HG02870 (cell line): Measurements from ENCODE around the gene OR13C9.
"Not testable (repeated sequence)": the region's sequence is repeated elsewhere in the genome, so short reads cannot be mapped to it uniquely, and the experiment has no call there.

ENCODE experiments used
- ATAC-seq: cut with Tn5 transposase; IDR thresholded peaks from one replicate; pipeline ENCODE4 v1.9.1; 2021; ENCODE audit warnings: mild to moderate bottlenecking, moderate library complexity; ENCODE audit not compliant: unreplicated experiment

OR13C9 gene, protein sequence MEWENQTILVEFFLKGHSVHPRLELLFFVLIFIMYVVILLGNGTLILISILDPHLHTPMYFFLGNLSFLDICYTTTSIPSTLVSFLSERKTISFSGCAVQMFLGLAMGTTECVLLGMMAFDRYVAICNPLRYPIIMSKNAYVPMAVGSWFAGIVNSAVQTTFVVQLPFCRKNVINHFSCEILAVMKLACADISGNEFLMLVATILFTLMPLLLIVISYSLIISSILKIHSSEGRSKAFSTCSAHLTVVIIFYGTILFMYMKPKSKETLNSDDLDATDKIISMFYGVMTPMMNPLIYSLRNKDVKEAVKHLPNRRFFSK

DNA sequence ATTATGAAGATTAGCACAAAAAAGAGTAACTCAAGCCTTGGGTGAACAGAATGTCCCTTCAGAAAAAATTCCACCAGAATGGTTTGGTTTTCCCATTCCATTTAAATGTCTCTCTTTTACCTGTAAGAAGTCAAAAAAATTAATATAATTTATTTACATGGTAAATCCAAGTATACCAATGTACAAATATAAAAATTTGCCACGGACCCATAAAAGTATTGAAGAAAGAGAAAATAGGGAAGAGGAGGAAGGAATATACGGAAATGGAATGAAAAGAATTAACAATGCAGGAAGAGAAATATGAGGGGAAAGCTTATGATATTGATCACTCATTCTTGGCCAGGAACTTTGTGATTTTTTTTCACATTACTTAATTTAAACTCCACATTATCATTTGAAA, at the start of gene OR13C9:
Gene OR13C9, minus strand, starts transcription at position 101 of the 400 bp plus-strand sequence. Its CDS starts 0 bp downstream, at position 101.
- no peak for ATAC-seq

DNA sequence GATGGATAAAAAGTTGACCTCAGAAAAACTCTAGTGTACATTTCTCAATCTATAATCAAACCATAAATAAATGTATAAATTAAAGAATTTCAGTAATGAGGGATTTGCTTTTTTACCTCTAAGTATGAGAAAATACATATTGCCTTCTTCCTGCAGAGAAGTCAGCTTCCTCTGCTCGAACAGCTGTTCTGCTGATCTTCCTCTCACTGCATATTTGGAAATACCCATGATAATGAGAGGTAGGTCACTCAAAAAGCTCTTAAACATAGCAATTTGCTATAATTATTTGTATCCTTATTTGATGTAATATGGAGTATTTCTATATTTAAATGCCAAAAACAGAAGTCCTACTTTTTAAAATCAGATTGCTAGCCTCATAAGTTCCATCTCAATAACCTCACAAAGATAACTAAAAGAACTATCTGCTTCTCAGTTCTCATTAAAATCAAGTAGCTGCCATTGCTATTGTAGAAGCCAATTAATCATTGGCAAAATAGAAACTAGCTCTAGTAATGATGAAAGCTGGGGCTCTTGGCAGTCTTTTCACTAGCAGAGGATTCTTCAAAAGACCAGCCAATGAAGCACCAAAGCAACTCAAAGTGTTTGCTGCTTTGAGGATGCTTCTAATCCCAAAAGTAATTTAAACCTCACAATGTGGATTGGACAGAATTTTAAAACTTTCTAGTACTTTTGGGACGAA, 40.6 kb upstream of the OR13C9 start:
- no peak for ATAC-seq

DNA sequence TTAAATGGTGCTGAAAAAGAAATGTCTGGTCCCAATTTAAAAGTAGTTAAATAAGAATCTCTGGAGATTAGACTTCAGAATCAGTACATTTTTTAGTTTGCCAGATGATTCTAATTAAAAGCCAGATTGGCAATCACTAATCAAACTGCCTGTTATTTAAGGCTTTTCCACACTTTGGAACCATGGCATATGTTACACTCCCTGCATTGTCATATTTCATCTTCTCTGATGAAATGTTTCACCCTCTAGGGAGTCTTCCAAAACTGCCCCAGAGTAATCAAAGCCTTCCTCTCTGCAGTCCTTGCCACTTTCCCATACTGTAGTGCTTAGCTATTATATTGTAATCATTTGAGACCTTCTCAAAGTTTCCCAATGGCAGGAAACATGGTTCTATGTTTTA, 17.5 kb upstream of the OR13C9 start:
- ATAC-seq = no peak

DNA sequence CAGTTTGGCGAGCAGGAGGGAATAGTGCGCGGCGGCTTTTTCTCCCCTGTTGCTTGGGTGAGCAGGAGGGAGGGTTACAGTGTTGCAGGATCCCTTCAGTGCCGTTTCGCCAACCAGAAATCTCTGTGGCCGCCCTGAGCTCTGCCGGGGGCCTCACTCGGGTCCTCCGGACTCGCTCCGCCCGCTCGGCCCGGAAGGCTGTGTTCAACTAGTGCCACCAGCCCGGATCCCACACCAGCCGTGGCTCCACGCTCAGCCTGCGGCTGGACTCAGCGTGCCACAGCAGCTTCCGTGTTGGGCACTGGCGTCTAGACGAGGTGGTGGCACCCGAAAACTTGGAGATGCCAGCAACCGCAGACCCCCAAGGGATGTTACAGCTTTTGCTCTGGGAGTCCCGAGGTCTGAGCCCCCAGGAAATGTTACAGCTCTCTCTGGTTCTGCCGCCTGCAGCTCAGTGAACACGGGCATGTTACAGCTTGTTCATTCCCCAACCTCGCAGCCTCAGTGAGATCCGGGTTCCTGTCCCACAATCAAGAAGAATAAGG, 16.0 kb upstream of the OR13C9 start:
- ATAC-seq = no peak

DNA sequence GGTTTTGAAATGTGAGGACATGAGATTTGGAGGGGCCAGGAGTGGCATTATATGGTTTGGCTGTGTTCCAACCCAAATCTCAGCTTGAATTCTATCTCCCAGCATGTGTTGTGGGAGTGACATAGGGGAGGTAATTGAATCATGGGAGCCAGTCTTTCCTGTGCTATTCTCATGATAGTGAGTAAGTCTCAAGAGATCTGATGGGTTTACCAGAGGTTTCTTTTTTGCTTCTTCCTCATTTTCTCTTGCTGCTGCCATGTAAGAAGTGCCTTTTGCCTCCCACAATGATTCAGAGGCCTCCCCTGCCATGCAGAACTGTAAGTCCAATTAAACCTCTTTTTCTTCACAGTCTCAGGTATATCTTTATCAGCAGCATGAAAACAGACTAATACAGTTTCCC, 8.0 kb upstream of the OR13C9 start:
- not testable (repeated sequence) for ATAC-seq

DNA sequence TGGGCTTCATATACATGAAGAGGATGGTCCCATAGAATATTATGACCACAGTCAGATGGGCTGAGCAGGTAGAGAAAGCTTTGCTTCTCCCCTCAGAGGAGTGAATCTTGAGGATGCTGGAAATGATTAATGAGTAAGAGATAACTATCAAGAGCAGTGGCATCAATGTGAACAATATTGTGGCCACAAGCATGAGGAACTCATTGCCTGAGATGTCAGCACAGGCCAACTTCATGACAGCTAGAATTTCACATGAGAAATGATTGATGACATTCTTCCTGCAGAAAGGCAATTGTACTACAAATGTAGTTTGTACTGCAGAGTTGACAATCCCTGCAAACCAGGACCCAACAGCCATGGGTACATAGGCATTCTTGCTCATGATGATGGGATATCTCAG, 586 bp downstream of the OR13C9 start:
- no peak for ATAC-seq

DNA sequence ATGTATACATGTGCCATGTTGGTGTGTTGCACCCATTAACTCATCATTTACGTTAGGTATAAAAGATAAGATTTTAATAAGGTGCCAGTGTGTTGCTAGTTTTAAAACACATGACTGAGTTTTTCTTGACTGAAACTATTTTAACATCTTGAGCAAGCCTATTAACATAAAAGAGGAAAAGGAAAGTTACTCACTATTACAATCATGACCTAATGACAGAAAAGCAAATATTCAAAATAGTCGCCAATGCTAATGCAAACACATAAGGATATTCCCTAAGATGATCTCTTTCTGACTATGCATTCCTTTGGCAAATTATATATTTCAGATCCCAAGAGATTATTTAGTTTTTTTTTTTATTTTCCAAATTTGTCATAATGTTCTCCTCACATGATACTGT, 6.8 kb downstream of the OR13C9 start:
- no peak for ATAC-seq

DNA sequence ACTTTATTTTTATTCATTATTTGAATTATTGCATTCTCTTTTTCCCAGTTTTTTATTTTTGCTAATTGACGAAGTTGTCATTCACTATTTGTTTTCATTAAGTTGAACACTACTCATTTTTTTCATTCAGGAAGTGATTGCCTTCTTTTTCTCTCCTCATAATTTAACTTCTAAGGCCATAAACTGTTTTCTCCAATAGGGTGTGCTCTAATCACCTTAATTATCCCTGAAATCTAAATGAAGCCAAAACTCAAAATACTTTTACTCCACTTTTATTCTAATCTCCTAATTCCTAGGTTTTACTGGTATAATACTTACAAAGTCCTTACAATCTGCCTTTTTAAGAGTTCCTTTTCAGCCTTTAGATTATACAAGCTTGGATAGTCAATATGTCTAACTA, 9.7 kb downstream of the OR13C9 start:
- no peak for ATAC-seq

DNA sequence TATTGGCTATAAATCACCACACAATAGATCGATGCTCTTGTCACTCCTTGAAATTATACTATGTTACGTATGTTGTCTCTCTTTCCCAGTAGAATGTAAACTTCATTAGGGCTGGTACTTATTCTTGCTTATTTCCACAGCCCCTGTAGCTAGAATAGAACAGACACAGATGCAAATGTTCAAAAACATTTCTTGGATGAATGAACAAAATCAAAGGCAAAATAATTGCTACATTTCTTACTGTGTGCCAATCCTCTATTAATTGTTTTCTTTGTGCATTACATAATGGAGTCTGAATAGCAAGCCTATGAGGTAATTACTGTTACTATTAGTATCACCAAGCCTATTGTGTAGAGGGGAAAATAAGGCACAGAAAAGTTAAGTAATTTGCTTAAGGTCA, 11.9 kb downstream of the OR13C9 start:
- no peak for ATAC-seq

DNA sequence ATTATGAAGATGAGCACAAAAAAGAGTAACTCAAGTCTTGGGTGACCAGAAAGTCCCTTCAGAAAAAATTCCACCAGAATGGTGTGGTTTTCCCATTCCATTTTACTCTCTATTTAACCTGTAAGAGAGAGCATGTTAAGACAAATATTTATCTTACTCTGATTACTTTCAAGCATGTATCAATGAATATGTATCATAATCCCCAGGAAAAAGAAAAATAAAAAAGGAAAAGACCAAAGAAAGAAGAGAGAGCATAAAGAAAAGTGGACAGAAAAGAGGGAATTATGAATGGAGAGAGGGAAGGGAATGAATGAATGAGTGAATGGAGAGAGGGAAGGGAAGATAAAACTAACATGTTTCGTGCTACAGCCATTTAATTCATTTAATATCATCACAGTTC, 12.5 kb downstream of the OR13C9 start, which contains the start of gene OR13C2:
Gene OR13C2, minus strand, starts transcription at position 101 of the 400 bp plus-strand sequence. Its CDS starts 0 bp downstream, at position 101.
- not testable (repeated sequence) for ATAC-seq

DNA sequence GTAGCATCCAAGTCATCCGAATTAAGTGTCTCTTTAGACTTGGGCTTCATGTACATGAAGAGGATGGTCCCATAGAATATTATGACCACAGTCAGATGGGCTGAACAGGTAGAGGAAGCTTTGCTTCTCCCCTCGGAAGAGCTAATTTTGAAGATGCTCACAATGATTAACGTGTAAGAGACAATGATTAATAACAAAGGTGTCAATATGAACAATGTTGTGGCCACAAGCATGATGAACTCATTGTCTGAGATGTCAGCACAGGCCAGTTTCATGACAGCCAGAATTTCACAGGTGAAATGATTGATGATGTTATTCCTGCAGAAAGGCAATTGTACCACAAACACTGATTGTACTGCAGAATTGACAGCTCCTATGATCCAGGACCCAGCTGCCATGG, 13.2 kb downstream of the OR13C9 start:
- no peak for ATAC-seq

DNA sequence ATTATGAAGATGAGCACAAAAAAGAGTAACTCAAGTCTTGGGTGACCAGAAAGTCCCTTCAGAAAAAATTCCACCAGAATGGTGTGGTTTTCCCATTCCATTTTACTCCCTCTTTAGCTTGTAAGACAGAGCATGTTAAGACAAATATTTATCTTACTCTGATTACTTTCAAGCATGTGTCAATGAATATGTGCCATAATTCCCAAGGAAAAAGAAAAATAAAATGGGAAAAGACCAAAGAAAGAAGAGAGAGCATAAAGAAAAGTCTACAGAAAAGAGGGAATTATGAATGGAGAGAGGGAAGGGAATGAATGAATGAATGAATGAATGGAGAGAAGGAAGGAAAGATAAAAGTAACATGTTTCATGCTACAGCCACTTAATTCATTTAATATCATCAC, 18.7 kb downstream of the OR13C9 start, which contains the start of gene OR13C5:
Gene OR13C5, minus strand, starts transcription at position 101 of the 400 bp plus-strand sequence. Its CDS starts 0 bp downstream, at position 101.
- ATAC-seq = not testable (repeated sequence)

DNA sequence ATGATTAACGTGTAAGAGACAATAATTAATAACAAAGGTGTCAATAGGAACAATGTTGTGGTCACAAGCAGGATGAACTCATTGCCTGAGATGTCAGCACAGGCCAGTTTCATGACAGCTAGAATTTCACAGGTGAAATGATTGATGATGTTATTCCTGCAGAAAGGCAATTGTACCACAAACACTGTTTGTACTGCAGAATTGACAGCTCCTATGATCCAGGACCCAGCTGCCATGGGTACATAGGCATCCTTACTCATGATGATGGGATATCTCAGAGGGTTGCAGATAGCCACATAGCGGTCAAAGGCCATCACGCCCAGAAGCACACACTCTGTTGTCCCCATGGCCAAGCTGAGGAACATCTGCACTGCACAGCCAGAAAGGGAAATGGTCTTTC, 19.3 kb downstream of the OR13C9 start:
- not testable (repeated sequence) for ATAC-seq

DNA sequence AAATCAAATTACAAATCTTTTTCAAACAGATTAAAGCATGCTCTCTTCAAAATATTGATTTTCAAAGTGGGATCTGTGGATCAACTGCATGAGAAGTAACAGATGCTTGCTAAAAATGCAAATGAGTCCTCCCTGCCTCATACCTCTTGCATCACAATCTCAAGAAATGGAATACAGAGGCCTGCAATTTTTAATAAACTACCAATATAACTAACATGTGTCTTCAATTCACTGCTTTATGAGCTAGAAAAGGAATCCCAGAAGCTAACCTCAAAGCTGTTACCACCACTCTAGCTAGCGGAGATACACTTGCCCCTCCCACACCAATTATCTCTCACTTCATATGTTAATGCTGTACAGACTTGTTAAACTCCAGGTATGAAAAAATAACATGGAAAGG, 28.4 kb downstream of the OR13C9 start:
- ATAC-seq = no peak

DNA sequence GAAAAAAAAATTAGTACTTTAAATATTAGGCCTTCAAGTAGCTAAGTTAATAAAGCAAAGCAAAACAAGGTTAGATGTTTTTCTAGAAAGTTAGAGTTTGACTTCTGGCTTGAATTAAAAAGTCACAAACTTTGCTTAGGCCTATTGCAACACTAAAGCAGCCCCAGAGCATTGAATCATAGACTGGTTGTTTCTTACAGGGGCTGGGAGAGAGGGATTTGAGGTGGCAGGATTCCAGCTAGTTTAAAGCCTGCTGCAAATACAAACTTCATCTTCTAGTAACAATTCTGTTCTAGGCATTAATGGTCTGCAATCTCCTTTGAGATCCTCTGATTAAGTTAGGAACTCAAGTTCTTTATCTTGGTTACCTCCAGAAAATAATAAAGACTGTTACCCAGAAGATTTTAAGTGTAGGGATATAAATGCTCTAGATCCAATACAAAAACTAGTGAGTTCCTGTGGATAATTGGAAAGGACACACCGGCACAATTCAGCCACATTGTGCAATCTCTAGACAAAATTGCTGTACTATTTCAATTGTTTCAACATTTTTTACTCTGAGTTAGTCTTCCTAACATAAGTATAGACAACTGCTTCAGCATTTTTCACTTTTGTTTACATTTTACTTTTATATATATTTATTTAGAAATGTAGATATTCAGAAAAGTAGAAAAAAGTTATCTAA, 31.4 kb downstream of the OR13C9 start:
- no peak for ATAC-seq

DNA sequence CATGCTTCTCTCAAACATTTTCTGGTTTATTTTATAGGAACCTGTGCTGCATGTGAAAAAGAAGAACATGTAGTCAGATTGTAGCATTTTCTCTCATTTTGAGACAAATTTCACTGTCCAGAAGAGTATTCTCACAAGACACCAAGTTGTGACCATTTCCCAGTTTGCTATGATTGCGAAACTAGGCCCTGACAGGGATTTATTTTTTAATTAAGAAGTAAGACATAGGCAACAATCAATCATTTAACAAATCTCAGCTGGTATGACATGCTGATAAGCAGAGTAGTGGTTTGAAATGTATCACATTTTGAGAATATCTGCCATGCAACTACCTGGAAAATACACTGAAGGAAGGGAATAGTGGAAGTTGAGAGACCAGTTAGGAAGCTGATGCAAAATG, 37.4 kb downstream of the OR13C9 start:
- ATAC-seq = no peak

DNA sequence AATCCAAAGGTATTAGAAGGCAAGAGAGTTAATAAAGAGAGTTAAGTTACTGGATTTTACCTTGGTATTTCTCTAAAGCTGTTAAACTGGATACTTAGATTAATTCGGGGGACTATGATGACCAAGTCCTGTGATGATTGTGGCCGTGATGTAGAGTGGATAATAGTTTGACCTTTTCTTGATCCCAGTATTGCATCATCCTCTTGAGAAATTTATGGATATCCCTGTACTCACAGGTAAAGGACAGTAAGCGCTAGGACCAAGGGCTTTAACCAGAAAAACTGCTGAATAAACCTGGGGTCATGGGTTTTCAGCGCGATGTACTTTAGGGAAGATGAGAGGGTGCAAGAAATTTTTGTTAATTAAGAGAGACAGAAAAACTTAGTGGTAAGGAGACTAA, 40.7 kb downstream of the OR13C9 start:
- no peak for ATAC-seq

DNA sequence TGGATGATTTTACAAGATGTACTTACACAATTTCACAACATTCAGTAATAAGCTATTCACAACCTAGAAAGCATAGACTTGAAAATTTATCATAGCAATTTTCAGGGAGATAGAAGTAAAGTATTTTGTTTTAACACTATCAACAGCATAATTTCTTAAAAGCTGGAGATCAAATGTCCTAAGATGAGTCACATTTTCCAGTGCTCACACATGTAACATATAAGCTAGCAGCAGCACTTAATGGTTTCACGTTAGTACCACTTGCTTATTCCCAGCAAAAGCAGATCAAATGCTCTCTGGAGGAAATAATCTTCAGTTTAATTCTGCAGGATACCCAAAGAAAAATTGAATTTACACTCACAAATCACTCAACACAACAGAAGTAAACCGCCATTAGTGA, 42.5 kb downstream of the OR13C9 start:
- ATAC-seq = no peak

DNA sequence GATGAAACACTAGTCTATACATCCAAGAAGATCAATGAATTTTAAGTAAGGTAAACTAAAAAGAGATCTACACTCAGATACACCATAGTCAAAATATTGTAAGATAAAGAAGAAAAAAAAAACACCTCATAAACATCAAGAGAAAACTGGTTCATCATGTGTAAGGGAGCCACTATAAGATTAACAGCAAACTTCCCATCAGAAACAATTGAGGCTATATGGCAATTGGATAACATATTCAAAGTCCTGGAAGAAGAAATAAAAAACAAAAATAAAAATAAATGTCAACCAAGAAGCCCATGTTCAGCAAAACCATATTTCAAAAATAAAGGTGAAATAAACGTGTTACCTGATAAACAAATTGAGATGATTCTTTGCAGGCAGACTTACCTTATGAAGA, 45.4 kb downstream of the OR13C9 start:
- ATAC-seq = no peak

DNA sequence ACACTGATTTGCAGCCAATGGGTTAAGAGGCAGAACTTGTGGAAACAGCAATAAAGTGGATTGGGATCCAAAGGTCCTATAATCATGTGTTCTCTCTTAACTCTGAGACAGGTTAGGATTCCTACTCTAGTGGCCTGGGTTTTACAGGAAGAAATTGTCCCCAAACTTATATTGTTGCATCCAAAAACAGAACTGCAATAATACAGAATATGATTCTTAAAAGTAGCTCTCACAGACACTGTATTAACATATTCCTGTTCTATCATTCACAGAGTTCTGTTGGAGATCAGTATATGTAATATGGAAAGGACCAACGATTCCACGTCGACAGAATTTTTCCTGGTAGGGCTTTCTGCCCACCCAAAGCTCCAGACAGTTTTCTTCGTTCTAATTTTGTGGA, 49.1 kb downstream of the OR13C9 start, which contains the start of gene OR13C8:
Gene OR13C8, plus strand, starts transcription at position 301 of the 400 bp plus-strand sequence. Its CDS starts 0 bp downstream, at position 301.
- no peak for ATAC-seq
